ENCODE data around the gene SCG2. TPM values are rescaled to one million over a fixed set of nuclear protein-coding genes. Genes with fewer than 3 reads are reported as not detected.

SCG2 gene
- total RNA-seq, 1 donor from 2014 or later: 0.19 TPM

GRCh38 chr2:223587301-223587700, 14.9 kb downstream of the SCG2 start:
- no peak for TF ChIP-seq CTCF (IDR thresholded peaks at IDR 0.05; ENCODE audit: borderline replicate concordance)
- H3K4me1 ChIP-seq: peaks cover 11% of the 10 kb centered on the region
- intact Hi-C loops (cut with micrococcal nuclease): no loop called here
- no peaks in the 10 kb centered on the region for H3K9me3 ChIP-seq (replicated peaks)
- DNase-seq: no peak
- H3K27ac ChIP-seq (replicated peaks): no peak overlapping the region
- H3K36me3 ChIP-seq: no peaks in the 10 kb centered on the region
- no peaks in the 10 kb centered on the region for H3K27me3 ChIP-seq (ENCODE audit: low read depth)
- H3K4me3 ChIP-seq: no peak overlapping the region

GRCh38 chr2:223586261-223586660, 15.9 kb downstream of the SCG2 start:
- Histone ChIP-seq H3K27ac (replicated peaks) (no peak overlapping the region), H3K9me3 (replicated peaks) (no peaks in the 10 kb centered on the region), H3K4me3 (no peak overlapping the region), H3K27me3 (ENCODE audit: low read depth) (no peaks in the 10 kb centered on the region), H3K36me3 (no peaks in the 10 kb centered on the region), H3K4me1 (peaks cover 11% of the 10 kb centered on the region)
- no peak for DNase-seq
- intact Hi-C loops (cut with micrococcal nuclease): no loop called here
- no peak for TF ChIP-seq CTCF (IDR thresholded peaks at IDR 0.05; ENCODE audit: borderline replicate concordance)

- TF ChIP-seq CTCF (IDR thresholded peaks at IDR 0.05; ENCODE audit: borderline replicate concordance): no peak
- intact Hi-C loops (cut with micrococcal nuclease): no loop called here
- H3K27me3 ChIP-seq (ENCODE audit: low read depth): no peaks in the 10 kb centered on the region
- H3K4me1 ChIP-seq: peaks cover 11% of the 10 kb centered on the region
- no peak for DNase-seq
- H3K4me3 ChIP-seq: no peak overlapping the region
- no peaks in the 10 kb centered on the region for H3K9me3 ChIP-seq (replicated peaks)
- H3K36me3 ChIP-seq: no peaks in the 10 kb centered on the region
- no peak overlapping the region for H3K27ac ChIP-seq (replicated peaks)
Observed at GRCh38 chr2:223585666-223586065, 16.5 kb downstream of the SCG2 start.

- DNase-seq: no peak
- Histone ChIP-seq H3K4me1 (peaks cover 11% of the 10 kb centered on the region), H3K36me3 (no peaks in the 10 kb centered on the region), H3K27ac (replicated peaks) (no peak overlapping the region), H3K27me3 (ENCODE audit: low read depth) (no peaks in the 10 kb centered on the region), H3K9me3 (replicated peaks) (no peaks in the 10 kb centered on the region), H3K4me3 (no peak overlapping the region)
- intact Hi-C loops (cut with micrococcal nuclease): no loop called here
- TF ChIP-seq CTCF (IDR thresholded peaks at IDR 0.05; ENCODE audit: borderline replicate concordance): no peak
Observed at GRCh38 chr2:223582001-223582400, 20.2 kb downstream of the SCG2 start.

GRCh38 chr2:223580951-223581350, 21.2 kb downstream of the SCG2 start:
- intact Hi-C loops (cut with micrococcal nuclease): no loop called here
- H3K4me3 ChIP-seq: peak overlapping the region; percentile 12

More at GRCh38 chr2:223580951-223581350, 21.2 kb downstream of the SCG2 start:
- Histone ChIP-seq H3K9me3 (replicated peaks) (no peaks in the 10 kb centered on the region), H3K36me3 (no peaks in the 10 kb centered on the region), H3K4me1 (peaks cover 5% of the 10 kb centered on the region), H3K27ac (replicated peaks) (no peak overlapping the region), H3K27me3 (ENCODE audit: low read depth) (no peaks in the 10 kb centered on the region)
- no peak for TF ChIP-seq CTCF (IDR thresholded peaks at IDR 0.05; ENCODE audit: borderline replicate concordance)
- DNase-seq: no peak
